CD4-positive, alpha-beta T cell treated with Interleukin-15 for 1 hour (primary cell): ENCODE measurements around the gene KIAA1217.

ENCODE experiments used
- DNase-seq: peaks from one replicate; pipeline ENCODE4 v3.0.0-alpha.2; 2020

The KIAA1217 gene

DNA sequence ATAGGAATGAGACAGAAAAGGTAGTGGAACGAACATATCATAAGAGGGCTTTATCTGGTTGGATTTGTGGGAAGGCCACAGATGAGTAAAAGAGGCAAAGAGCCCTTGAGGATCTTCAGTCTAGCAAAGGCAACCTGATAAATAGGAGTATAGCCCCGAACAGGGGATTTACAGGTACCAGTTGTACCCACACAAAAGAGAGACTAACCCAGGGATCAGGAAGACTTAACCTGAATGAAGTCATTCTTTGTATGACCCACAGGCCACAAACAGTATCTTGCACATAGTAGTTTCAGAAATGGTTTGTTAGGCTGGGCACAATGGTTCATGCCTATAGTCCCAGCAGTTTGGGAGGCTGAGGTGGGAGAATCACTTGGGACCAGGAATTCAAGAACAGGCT, 306.5 kb downstream of the KIAA1217 start:
- DNase-seq: no peak

- no peak for DNase-seq
Measured at GRCh38 chr10:24518411-24518810, 309.5 kb downstream of the KIAA1217 start.

GRCh38 chr10:24518981-24519597, 310.2 kb downstream of the KIAA1217 start:
- DNase-seq: no peak

GRCh38 chr10:24519950-24520349, 311.0 kb downstream of the KIAA1217 start:
- peak; percentile 50 for DNase-seq

DNA sequence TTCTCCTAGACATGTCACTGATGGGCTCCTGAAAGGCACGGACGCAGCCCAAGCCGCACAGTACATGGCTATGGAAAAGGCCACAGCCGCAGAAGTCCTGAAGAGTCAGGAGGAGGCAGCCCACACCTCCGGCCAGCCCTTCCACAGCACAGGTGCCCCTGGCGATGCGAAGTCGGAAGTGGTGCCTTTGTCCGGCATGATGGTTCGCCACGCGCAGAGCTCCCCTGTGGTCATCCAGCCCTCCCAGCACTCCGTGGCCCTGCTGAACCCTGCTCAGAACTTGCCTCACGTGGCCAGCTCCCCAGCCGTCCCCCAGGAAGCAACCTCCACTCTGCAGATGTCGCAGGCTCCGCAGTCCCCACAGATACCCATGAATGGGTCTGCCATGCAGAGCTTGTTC, 315.4 kb downstream of the KIAA1217 start:
- no peak for DNase-seq

- DNase-seq: no peak
Measured at GRCh38 chr10:24526085-24526649, 317.2 kb downstream of the KIAA1217 start.

- no peak for DNase-seq
Measured at GRCh38 chr10:24528946-24529345, 320.0 kb downstream of the KIAA1217 start.

- no peak for DNase-seq
Measured at GRCh38 chr10:24531439-24531838, 322.5 kb downstream of the KIAA1217 start.

DNA sequence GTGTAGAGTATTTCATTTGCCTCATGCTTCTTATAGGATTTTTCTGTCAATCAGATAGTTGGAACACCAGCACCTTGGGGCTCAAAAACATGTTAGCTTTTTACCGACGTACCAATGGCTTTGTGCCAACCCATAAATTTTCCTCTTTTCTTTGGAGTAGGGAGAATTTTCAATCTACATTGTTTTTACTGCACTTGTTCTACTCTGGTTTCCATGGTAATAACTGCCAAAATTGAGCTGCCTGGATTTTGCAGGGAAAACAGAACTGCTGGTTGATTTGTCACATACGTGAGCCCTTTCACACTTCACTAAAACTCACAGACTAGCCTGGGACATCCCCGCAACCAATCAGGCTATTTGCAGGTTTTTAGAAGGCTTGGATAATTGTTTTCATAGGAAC, 325.0 kb downstream of the KIAA1217 start:
- DNase-seq: no peak

- no peak for DNase-seq
Measured at GRCh38 chr10:24536636-24537035, 327.7 kb downstream of the KIAA1217 start.

DNA sequence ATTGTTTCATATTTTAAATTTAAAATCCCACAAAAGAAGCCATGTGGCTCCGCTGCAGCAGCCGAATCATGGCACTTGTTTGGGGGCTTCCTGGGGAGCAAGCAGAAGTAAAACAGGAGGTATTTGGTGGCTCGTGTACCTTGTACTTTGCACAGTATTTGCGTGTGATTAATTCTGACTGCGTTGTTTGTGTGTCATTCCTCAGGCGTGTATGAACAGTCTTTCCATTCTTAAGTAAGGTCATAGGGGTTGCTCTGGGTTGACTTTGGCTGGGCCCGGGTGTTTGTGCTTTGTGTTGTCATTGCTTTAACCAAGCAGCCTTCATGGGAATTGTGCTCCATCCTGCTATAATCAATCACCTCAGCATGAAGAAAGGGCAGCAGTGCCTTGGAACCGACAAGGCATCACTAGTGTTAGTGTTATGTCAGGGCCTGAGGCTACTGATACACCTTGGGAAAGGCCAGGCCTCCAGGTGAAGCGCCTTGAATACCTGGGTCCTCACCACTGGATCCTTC, 332.4 kb downstream of the KIAA1217 start:
- DNase-seq: no peak

GRCh38 chr10:24542314-24543270, 333.7 kb downstream of the KIAA1217 start:
- no peak for DNase-seq

GRCh38 chr10:24544776-24545175, 335.8 kb downstream of the KIAA1217 start:
- DNase-seq: no peak

- DNase-seq: no peak
Measured at GRCh38 chr10:24545585-24545984, 336.6 kb downstream of the KIAA1217 start.

- no peak for DNase-seq
Measured at GRCh38 chr10:24550680-24551079, 341.7 kb downstream of the KIAA1217 start.

DNA sequence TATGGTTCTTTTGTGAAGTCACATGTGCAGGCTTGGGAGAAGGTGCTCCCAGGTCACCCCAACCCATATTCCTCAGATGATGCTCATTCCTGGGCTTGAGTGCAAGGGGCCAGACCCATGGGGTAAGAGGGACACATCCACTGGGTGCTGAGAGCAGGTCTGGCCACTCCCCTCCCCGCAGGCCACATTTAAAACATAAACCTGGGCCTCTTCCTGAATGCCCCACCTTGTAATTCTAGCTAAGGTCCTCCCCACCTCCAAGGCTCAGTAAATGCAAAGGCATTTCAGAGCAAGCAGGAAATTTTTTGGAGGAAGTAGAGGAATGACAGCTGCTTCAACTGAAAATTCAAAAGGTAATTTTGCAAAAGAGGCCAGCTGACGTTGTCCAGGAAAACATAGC, 342.2 kb downstream of the KIAA1217 start:
- no peak for DNase-seq

DNA sequence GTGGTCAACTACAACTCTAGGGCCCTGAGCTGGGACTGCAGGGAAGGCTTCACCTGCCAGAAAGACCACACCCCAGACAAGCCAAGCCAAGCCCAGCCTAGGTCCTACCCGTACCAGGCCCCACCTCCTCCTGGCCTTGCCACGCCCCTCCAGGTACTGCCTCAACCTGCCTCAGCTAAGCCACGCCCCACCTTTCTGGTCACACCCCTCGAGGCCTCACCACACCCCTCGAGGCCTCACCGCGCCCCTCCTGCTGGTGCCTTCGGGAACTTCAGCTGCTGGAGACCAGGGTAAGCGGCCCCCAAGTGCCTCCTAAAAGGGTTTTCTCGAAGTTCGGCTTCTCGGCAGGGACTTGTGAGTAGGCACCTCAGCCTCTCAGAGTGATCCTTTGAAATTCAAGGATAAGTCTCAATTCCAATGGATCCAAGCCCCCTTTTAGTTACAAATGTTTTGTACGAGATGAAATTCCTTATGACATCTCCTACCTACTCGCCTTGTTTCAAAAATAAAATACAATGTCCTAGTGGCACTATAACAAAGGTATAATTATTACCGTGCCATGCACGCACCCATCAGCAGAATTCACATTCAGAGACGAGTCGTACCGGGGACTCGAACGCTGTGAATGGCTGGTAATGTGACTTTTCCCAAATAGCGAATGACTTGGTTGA, 343.5 kb downstream of the KIAA1217 start:
- no peak for DNase-seq

DNA sequence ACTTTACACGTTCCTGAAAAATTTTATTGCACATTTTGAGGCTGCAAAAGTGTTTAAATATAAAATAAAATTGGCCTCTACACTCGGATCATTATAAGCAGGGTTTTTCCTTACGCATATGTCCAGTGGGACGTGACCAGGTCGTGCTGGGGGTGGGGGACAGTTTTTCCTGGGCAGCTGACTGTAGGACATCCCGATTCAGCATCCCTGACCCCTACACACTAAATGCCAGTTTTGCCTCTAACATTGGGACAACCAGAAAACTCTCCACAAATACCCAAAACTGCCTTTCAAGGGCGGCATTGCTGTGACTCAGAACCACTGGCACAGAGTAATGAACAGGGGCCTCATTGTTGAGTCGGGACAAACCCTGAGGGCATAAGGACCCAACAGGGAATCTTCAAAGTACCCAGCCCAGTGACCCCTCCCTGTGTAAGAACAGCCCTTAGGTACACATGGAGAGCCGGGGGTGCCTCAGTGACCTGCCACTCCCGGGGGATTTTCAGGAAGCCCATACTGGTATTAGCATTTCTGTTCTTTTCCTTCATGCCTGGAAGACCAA, 344.2 kb downstream of the KIAA1217 start:
- no peak for DNase-seq

DNA sequence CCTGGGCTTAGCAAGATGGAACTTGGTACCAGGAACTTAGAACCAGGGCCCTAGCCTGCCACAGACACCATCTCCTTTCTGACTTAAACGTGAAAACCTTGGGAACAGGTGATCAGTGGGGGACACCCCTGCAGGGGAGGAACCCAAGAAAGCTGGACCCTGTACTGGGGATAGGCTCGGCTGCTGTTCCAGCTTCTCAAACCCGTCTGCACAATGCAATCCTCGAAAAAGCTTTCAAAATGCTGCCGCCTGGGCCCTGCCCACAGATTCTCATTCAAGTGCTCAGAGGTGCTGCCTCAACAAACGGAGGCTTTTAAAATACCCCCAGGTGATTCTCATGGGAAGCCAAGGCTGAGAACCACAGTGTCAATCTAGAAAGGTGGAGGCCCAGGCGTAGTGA, 345.1 kb downstream of the KIAA1217 start:
- DNase-seq: no peak

DNA sequence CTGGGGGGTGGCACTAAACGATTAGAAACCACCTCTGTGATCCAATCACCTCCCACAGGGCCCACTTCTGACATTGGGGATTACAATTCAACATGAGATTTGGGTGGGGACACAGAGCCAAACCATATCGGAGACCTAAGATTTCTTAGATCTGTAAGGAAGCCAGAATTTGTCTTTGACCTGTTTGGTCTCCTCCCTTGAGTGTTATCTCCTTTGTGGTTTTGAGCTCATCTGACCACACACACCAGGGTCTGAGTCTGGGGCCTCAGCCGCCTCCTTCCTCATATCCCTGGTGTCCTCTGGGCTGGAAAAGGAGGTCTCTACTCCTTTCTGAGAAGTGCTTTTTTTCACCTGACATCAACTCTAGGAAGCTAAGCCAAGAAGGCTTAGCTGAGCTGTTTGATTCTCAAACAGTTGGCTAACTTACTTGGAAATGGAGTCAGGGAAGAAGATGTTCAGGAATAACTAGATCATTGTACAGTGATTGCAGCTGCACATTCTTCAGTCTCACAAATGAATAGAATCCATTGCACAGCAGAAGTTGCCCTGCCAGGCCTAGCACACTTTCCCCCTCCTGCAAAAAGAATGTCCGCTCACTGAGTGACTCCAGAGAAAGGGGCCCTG, 347.3 kb downstream of the KIAA1217 start:
- no peak for DNase-seq

DNA sequence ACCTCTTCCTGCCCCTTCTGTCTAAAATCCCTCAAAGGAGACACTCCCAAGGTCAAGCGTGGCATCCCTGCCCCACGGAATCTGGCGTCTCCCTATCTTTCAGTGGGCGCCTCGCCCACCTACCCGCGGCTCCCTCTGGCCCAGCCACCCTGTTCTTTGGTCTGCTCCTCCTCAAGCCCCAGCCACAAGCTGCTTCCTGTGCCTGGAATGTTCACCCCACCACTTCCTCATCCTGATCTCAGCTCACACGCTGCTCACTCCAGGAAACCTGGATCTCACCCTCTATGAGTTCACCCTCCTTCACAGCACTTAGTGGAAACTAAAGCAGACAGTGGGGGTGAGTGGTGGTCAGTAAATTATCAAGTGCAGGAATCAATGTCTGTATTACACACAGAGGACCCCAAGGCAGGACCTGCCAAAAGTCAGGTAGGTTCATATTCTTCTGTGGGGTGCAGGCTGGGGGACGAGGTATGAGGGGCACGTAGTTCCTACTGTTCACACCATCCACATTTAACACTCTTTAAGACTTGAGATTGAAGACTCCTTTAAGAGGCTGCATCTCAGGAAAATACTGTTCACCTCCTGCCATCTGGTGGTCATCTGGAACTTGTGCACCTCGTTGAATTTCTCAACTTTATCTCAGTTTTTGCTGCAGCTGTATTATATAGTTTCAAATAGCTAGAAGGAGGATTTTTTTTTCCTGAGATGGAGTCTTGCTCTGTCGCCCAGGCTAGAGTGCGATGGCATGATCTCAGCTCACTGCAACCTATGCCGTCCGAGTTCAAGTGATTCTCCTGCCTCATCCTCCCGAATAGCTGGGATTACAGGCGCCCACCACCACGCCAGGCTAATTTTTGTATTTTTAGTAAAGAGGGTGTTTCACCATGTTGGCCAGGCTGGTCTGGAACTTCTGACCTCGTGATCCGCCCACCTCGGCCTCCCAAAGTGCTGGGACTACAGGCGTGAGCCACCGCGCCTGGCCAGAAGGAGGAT, 348.1 kb downstream of the KIAA1217 start:
- no peak for DNase-seq
